HepG2 (cell line): ENCODE results near the gene TH. TPM values are rescaled to one million over a fixed set of nuclear protein-coding genes. Genes with fewer than 3 reads are reported as not detected.
A peak's percentile ranks its signal among the peaks of the same experiment; 100 is the strongest.

Experiments
- LCORL ChIP-seq, 2 experiments: fragments of 450-650 bp in 1 of 2; sonication (generic) in 1 of 2; formaldehyde crosslinking in 1 of 2; IDR thresholded peaks; 2 replicates each; pipeline versions ENCODE4 v1.5.0 to v1.6.1; 2017 to 2020; ENCODE audit warnings: antibody characterized with exemption in 1 of 2, missing genetic modification reagents in 1 of 2
- MTF1 ChIP-seq: sonication (generic); formaldehyde crosslinking; IDR thresholded peaks from 2 replicates; pipeline ENCODE4 v1.5.0; 2020; ENCODE audit warnings: missing genetic modification reagents
- NRL ChIP-seq: sonication (generic); formaldehyde crosslinking; IDR thresholded peaks from 2 replicates; pipeline ENCODE4 v1.5.0; 2020; ENCODE audit warnings: missing genetic modification reagents, mild to moderate bottlenecking, moderate library complexity, borderline replicate concordance
- SIX1 ChIP-seq: sonication (generic); formaldehyde crosslinking; IDR thresholded peaks from 2 replicates; pipeline ENCODE4 v1.4.0; 2020; ENCODE audit warnings: missing genetic modification reagents, borderline replicate concordance
- SKI ChIP-seq: fragments of 450-650 bp; IDR thresholded peaks from one replicate; pipeline ENCODE4 v1.6.1; 2018; ENCODE audit warnings: mild to moderate bottlenecking; ENCODE audit not compliant: partially characterized antibody
- ZKSCAN8 ChIP-seq: IDR thresholded peaks from 2 replicates; pipeline ENCODE4 v1.6.1; 2016; ENCODE audit warnings: borderline replicate concordance, missing genetic modification reagents, missing compliant biosample characterization
- ZNF225 ChIP-seq: sonication (generic); formaldehyde crosslinking; IDR thresholded peaks from 2 replicates; pipeline ENCODE4 v1.4.0; 2020; ENCODE audit warnings: mild to moderate bottlenecking, missing genetic modification reagents
- ZNF230 ChIP-seq: sonication (generic); formaldehyde crosslinking; IDR thresholded peaks from 2 replicates; pipeline ENCODE4 v1.4.0; 2020; ENCODE audit warnings: mild to moderate bottlenecking, missing genetic modification reagents
- ZNF816 ChIP-seq: sonication (generic); formaldehyde crosslinking; IDR thresholded peaks from 2 replicates; pipeline ENCODE4 v1.8.0; 2022; ENCODE audit warnings: missing genetic modification reagents, mild to moderate bottlenecking, borderline replicate concordance
- ZSCAN25 ChIP-seq: sonication (generic); formaldehyde crosslinking; IDR thresholded peaks from 2 replicates; pipeline ENCODE4 v1.8.0; 2022; ENCODE audit warnings: mild to moderate bottlenecking, missing genetic modification reagents
- polyA plus RNA-seq, 8 experiments: library from polyadenylated mRNA; depleted of rRNA in 3 of 8; stranded (reverse) in 7 of 8; unstranded in 1 of 8; fragments of >200 nt; fragmentation: Illumina TruSeq in 4 of 8; extraction: Trizol in 4 of 8; gene quantifications; 2 replicates each; pipeline versions ENCODE4 v1.2.1 to v1.2.3, GENCODE V29; 2011 to 2016; ENCODE audit warnings: low read depth in 4 of 8, missing spikeins in 1 of 8, mixed read lengths in 1 of 8; ENCODE audit not compliant: insufficient read depth in 1 of 8
- total RNA-seq, 5 experiments: library from RNA; depleted of rRNA; stranded (reverse); fragments of >200 nt; fragmentation: Illumina TruSeq; extraction: Trizol; gene quantifications; 2 replicates each; pipeline ENCODE4 v1.2.3, GENCODE V29; 2016; ENCODE audit warnings: low read depth in 1 of 5
- TF ChIP-seq, protein P1 (sequence below): sonication (generic); formaldehyde crosslinking; IDR thresholded peaks from 2 replicates; pipeline ENCODE4 v1.4.0; 2020; ENCODE audit warnings: missing genetic modification reagents
- TF ChIP-seq, protein P2 (sequence below): sonication (generic); formaldehyde crosslinking; IDR thresholded peaks from 2 replicates; pipeline ENCODE4 v1.4.0; 2020; ENCODE audit warnings: missing genetic modification reagents, borderline replicate concordance
- TF ChIP-seq, protein P3 (sequence below): sonication (generic); formaldehyde crosslinking; IDR thresholded peaks from 2 replicates; pipeline ENCODE4 v1.5.0; 2020; ENCODE audit warnings: missing genetic modification reagents
- TF ChIP-seq, protein P4 (sequence below): sonication (generic); formaldehyde crosslinking; IDR thresholded peaks from 2 replicates; pipeline ENCODE4 v1.8.1; 2023; ENCODE audit warnings: missing genetic modification reagents, mild to moderate bottlenecking, borderline replicate concordance
- TF ChIP-seq, protein P5 (sequence below): sonication (generic); formaldehyde crosslinking; IDR thresholded peaks from 2 replicates; pipeline ENCODE4 v1.9.0; 2021; ENCODE audit warnings: missing genetic modification reagents, borderline replicate concordance
- TF ChIP-seq, protein P6 (sequence below): sonication (generic); formaldehyde crosslinking; IDR thresholded peaks from 2 replicates; pipeline ENCODE4 v1.5.0; 2020; ENCODE audit warnings: missing genetic modification reagents, mild to moderate bottlenecking, borderline replicate concordance

TH gene
- total and polyA plus RNA-seq, 2 of the 13 experiments (the other 11 are each of a cell fraction or from before 2014, with no cell fraction given) = 0.36 TPM; not detected in 1

DNA sequence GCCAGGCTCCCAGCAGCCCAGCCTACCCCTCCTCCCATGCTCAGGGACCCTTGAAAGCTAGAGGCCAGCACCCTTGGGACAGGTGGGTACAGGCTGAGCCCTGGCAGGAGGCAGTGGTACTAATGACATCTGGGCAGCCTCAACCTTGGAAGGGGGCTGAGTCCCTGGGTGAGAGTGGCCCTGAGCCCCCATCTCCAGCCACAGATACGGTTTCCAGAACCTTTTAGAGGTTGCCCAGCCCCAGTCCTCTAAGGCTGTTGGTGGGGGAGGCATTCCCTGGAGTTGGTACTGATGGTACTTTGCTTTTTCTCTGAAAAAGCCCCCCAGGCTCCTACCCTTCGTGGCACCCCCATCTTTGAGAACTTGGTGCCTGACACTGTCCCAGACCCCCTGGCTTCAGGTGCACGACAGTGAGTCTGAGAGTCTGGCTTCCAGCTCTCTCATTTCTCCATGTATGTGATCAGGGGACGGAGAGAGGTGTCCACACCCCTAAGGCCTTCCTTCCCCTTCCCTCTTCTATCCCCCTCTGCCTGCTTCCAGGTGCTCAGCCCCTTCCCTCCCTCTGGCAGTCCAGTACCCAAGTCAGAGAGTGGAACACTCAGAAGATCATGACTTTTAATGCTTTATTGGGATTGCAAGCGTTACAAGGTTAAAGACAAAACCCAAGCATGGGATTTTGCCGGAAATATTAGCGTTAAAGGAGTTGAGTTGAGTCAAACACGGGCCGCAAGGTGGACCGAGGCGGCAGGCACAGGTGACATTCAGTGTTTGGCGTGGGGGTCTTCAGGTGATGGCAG lies 42.9 kb downstream of the TH start (continued):
- TF ChIP-seq, protein P1, sequence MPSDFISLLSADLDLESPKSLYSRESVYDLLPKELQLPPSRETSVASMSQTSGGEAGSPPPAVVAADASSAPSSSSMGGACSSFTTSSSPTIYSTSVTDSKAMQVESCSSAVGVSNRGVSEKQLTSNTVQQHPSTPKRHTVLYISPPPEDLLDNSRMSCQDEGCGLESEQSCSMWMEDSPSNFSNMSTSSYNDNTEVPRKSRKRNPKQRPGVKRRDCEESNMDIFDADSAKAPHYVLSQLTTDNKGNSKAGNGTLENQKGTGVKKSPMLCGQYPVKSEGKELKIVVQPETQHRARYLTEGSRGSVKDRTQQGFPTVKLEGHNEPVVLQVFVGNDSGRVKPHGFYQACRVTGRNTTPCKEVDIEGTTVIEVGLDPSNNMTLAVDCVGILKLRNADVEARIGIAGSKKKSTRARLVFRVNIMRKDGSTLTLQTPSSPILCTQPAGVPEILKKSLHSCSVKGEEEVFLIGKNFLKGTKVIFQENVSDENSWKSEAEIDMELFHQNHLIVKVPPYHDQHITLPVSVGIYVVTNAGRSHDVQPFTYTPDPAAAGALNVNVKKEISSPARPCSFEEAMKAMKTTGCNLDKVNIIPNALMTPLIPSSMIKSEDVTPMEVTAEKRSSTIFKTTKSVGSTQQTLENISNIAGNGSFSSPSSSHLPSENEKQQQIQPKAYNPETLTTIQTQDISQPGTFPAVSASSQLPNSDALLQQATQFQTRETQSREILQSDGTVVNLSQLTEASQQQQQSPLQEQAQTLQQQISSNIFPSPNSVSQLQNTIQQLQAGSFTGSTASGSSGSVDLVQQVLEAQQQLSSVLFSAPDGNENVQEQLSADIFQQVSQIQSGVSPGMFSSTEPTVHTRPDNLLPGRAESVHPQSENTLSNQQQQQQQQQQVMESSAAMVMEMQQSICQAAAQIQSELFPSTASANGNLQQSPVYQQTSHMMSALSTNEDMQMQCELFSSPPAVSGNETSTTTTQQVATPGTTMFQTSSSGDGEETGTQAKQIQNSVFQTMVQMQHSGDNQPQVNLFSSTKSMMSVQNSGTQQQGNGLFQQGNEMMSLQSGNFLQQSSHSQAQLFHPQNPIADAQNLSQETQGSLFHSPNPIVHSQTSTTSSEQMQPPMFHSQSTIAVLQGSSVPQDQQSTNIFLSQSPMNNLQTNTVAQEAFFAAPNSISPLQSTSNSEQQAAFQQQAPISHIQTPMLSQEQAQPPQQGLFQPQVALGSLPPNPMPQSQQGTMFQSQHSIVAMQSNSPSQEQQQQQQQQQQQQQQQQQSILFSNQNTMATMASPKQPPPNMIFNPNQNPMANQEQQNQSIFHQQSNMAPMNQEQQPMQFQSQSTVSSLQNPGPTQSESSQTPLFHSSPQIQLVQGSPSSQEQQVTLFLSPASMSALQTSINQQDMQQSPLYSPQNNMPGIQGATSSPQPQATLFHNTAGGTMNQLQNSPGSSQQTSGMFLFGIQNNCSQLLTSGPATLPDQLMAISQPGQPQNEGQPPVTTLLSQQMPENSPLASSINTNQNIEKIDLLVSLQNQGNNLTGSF = no peak
- TF ChIP-seq, protein P2, sequence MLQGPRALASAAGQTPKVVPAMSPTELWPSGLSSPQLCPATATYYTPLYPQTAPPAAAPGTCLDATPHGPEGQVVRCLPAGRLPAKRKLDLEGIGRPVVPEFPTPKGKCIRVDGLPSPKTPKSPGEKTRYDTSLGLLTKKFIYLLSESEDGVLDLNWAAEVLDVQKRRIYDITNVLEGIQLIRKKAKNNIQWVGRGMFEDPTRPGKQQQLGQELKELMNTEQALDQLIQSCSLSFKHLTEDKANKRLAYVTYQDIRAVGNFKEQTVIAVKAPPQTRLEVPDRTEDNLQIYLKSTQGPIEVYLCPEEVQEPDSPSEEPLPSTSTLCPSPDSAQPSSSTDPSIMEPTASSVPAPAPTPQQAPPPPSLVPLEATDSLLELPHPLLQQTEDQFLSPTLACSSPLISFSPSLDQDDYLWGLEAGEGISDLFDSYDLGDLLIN (CRISPR knock-in tag) = no peak
- TF ChIP-seq ZSCAN25 (peak; percentile 89), NRL (0 out of 2 replicates have a peak, but pooled peaks have one; percentile 20), ZNF225 (CRISPR knock-in tag) (no peak), LCORL (IDR thresholded peaks at IDR 0.05) (no peak), LCORL (CRISPR knock-in tag; IDR thresholded peaks at IDR 0.05) (no peak), ZNF816 (no peak), ZKSCAN8 (CRISPR knock-in tag) (no peak), ZNF230 (no peak; the same call in 1 of the 2 replicates), SIX1 (CRISPR knock-in tag) (no peak; the same call in 1 of the 2 replicates), SKI (no peak), MTF1 (CRISPR knock-in tag) (no peak)
- TF ChIP-seq, protein P3, sequence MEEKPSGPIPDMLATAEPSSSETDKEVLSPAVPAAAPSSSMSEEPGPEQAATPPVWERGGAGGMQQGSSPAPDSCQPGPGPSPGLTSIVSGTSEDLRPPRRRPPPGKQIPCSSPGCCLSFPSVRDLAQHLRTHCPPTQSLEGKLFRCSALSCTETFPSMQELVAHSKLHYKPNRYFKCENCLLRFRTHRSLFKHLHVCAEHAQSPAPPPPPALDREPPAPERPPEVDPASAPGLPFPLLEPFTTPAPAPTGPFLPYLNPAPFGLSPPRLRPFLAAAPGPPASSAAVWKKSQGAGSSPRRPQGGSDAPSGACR (CRISPR knock-in tag) = no peak; the same call in 1 of the 2 replicates
- TF ChIP-seq, protein P4, sequence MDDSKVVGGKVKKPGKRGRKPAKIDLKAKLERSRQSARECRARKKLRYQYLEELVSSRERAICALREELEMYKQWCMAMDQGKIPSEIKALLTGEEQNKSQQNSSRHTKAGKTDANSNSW = no peak
- TF ChIP-seq, protein P5, sequence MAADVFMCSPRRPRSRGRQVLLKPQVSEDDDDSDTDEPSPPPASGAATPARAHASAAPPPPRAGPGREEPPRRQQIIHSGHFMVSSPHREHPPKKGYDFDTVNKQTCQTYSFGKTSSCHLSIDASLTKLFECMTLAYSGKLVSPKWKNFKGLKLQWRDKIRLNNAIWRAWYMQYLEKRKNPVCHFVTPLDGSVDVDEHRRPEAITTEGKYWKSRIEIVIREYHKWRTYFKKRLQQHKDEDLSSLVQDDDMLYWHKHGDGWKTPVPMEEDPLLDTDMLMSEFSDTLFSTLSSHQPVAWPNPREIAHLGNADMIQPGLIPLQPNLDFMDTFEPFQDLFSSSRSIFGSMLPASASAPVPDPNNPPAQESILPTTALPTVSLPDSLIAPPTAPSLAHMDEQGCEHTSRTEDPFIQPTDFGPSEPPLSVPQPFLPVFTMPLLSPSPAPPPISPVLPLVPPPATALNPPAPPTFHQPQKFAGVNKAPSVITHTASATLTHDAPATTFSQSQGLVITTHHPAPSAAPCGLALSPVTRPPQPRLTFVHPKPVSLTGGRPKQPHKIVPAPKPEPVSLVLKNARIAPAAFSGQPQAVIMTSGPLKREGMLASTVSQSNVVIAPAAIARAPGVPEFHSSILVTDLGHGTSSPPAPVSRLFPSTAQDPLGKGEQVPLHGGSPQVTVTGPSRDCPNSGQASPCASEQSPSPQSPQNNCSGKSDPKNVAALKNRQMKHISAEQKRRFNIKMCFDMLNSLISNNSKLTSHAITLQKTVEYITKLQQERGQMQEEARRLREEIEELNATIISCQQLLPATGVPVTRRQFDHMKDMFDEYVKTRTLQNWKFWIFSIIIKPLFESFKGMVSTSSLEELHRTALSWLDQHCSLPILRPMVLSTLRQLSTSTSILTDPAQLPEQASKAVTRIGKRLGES = no peak
- TF ChIP-seq, protein P6, sequence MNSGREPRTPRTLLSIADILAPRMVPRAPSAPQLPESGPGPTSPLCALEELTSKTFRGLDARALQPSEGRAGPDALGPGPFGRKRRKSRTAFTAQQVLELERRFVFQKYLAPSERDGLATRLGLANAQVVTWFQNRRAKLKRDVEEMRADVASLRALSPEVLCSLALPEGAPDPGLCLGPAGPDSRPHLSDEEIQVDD (CRISPR knock-in tag) = no peak
